Trophoblast cell (in vitro differentiated cells and primary cell): ENCODE measurements around the gene MYO1B.

Experiments used
- DNase-seq, 2 donors: peaks; one replicate each; pipeline ENCODE4 v3.0.0-alpha.2; 2016
- H2AFZ ChIP-seq: 2 replicates; pipeline ENCODE4 v1.6.1; 2013; ENCODE audit warnings: low read length, moderate library complexity, mild to moderate bottlenecking; ENCODE audit not compliant: insufficient read depth, poor library complexity
- H2AK5ac ChIP-seq: 2 replicates; pipeline ENCODE4 v1.6.1; 2013; ENCODE audit warnings: mild to moderate bottlenecking, low read length
- H2BK120ac ChIP-seq: 2 replicates; pipeline ENCODE4 v1.6.1; 2013; ENCODE audit warnings: low read length, mild to moderate bottlenecking, moderate library complexity; ENCODE audit not compliant: insufficient read depth, poor library complexity
- H2BK12ac ChIP-seq: 2 replicates; pipeline ENCODE4 v1.6.1; 2013; ENCODE audit warnings: mild to moderate bottlenecking, low read length, moderate library complexity
- H2BK5ac ChIP-seq: 2 replicates; pipeline ENCODE4 v1.6.1; 2013; ENCODE audit warnings: low read length, low read depth, moderate library complexity, mild to moderate bottlenecking; ENCODE audit not compliant: poor library complexity
- H3K14ac ChIP-seq: 2 replicates; pipeline ENCODE4 v1.6.1; 2013; ENCODE audit warnings: mild to moderate bottlenecking, low read length
- H3K18ac ChIP-seq: 2 replicates; pipeline ENCODE4 v1.6.1; 2013; ENCODE audit warnings: mild to moderate bottlenecking, low read length
- H3K23ac ChIP-seq: 2 replicates; pipeline ENCODE4 v1.6.1; 2013; ENCODE audit warnings: low read length
- H3K27ac ChIP-seq: 2 replicates; pipeline ENCODE4 v1.5.1; 2013; ENCODE audit warnings: low read depth, mild to moderate bottlenecking, inconsistent platforms, low read length, moderate library complexity
- H3K27me3 ChIP-seq: 2 replicates; pipeline ENCODE4 v1.6.1; 2013; ENCODE audit warnings: inconsistent platforms, mild to moderate bottlenecking, low read length, moderate library complexity; ENCODE audit not compliant: insufficient read depth
- H3K36me3 ChIP-seq, 2 experiments: 1 replicate in 1 of 2; 2 replicates in 1 of 2; pipeline ENCODE4 v1.6.1; 2013; ENCODE audit warnings: low read length in 2 of 2, mild to moderate bottlenecking in 2 of 2, moderate library complexity in 1 of 2; ENCODE audit not compliant: insufficient read depth in 2 of 2, control insufficient read depth in 1 of 2
- H3K4ac ChIP-seq: 2 replicates; pipeline ENCODE4 v1.6.1; 2013; ENCODE audit warnings: low read depth, mild to moderate bottlenecking, low read length, moderate library complexity
- H3K4me1 ChIP-seq, 2 experiments: 1 replicate in 1 of 2; 2 replicates in 1 of 2; pipeline ENCODE4 v1.6.1; 2013; ENCODE audit warnings: low read length in 2 of 2, mild to moderate bottlenecking in 2 of 2, moderate library complexity in 1 of 2; ENCODE audit not compliant: insufficient read depth in 2 of 2, control insufficient read depth in 1 of 2
- H3K4me2 ChIP-seq: 2 replicates; pipeline ENCODE4 v1.6.1; 2013; ENCODE audit warnings: inconsistent platforms, mild to moderate bottlenecking, low read length, moderate library complexity
- H3K4me3 ChIP-seq: 2 replicates; pipeline ENCODE4 v1.5.1; 2013; ENCODE audit warnings: mild to moderate bottlenecking, low read depth, low read length, inconsistent platforms
- H3K79me1 ChIP-seq: one replicate; pipeline ENCODE4 v1.6.1; 2013; ENCODE audit warnings: low read length
- H3K79me2 ChIP-seq: 2 replicates; pipeline ENCODE4 v1.6.1; 2013; ENCODE audit warnings: low read length, mild to moderate bottlenecking; ENCODE audit not compliant: control insufficient read depth, insufficient read depth, poor library complexity
- H3K9ac ChIP-seq: 2 replicates; pipeline ENCODE4 v1.6.1; 2013; ENCODE audit warnings: mild to moderate bottlenecking, low read length
- H3K9me3 ChIP-seq: 2 replicates; pipeline ENCODE4 v1.6.1; 2013; ENCODE audit warnings: low read depth, mild to moderate bottlenecking, control low read depth, inconsistent platforms, low read length; ENCODE audit not compliant: insufficient read depth
- H4K12ac ChIP-seq: 2 replicates; pipeline ENCODE4 v1.6.1; 2013; ENCODE audit warnings: low read depth, mild to moderate bottlenecking, low read length, moderate library complexity
- H4K8ac ChIP-seq: 2 replicates; pipeline ENCODE4 v1.6.1; 2013; ENCODE audit warnings: low read depth, mild to moderate bottlenecking, low read length, moderate library complexity
- H4K91ac ChIP-seq: one replicate; pipeline ENCODE4 v1.6.1; 2013; ENCODE audit warnings: low read depth, mild to moderate bottlenecking, low read length, moderate library complexity
- WGBS: extraction: QIAGEN DNeasy Blood & Tissue Kit; methylation state at CpG from one replicate; pipeline ENCODE4 v1.1.7; 2013; ENCODE audit warnings: missing lambda C conversion rate; ENCODE audit not compliant: insufficient read length, insufficient coverage; ENCODE audit errors: extremely low coverage; 5-methylcytosine and 5-hydroxymethylcytosine counted together

MYO1B gene

GRCh38 chr2:191249156-191249813 is 4.1 kb downstream of the MYO1B start:
- no peak overlapping the region for H3K4me3 ChIP-seq
- peak overlapping the region; percentile 11 for H3K4me2 ChIP-seq
- DNase-seq = no peak
- H3K9ac ChIP-seq = no peak overlapping the region
- peaks cover 27% of the 10 kb centered on the region for H3K79me1 ChIP-seq
- WGBS = no CpG with 5 or more reads among the region's 2 CpGs
- H3K27ac ChIP-seq = peak overlapping the region; percentile 22
- no peak overlapping the region for H2BK12ac ChIP-seq
- H2AFZ ChIP-seq = no peak overlapping the region
- no peak overlapping the region for H3K14ac ChIP-seq
- H3K4ac ChIP-seq = peak overlapping the region; percentile 11
- peaks cover 21 to 38% of the 10 kb centered on the region in 2 experiments for H3K4me1 ChIP-seq
- no peak overlapping the region for H4K12ac ChIP-seq
- no peak overlapping the region for H3K18ac ChIP-seq
- H3K23ac ChIP-seq = no peak overlapping the region
- H2BK120ac ChIP-seq = no peak overlapping the region
- no peaks in the 10 kb centered on the region for H3K9me3 ChIP-seq
- no peak overlapping the region for H2AK5ac ChIP-seq
- no peaks in the 10 kb centered on the region for H3K36me3 ChIP-seq
- no peak overlapping the region for H4K91ac ChIP-seq
- H3K27me3 ChIP-seq = no peaks in the 10 kb centered on the region
- H3K79me2 ChIP-seq = peaks cover 23% of the 10 kb centered on the region
- H4K8ac ChIP-seq = no peak overlapping the region
- no peak overlapping the region for H2BK5ac ChIP-seq

- no peak overlapping the region for H2BK120ac ChIP-seq
- no peak overlapping the region for H4K12ac ChIP-seq
- H3K79me2 ChIP-seq = peaks cover 26% of the 10 kb centered on the region
- H2BK5ac ChIP-seq = no peak overlapping the region
- peak overlapping the region; percentile 57 for H3K27ac ChIP-seq
- peak overlapping the region; percentile 30 for H3K4ac ChIP-seq
- H3K79me1 ChIP-seq = peaks cover 22% of the 10 kb centered on the region
- no peak overlapping the region for H3K14ac ChIP-seq
- no peak overlapping the region for H2AFZ ChIP-seq
- H3K36me3 ChIP-seq = no peaks in the 10 kb centered on the region
- no peak overlapping the region for H3K9ac ChIP-seq
- peaks cover 24 to 38% of the 10 kb centered on the region in 2 experiments for H3K4me1 ChIP-seq
- H4K91ac ChIP-seq = no peak overlapping the region
- no peak overlapping the region for H2AK5ac ChIP-seq
- no peak overlapping the region for H4K8ac ChIP-seq
- no peak overlapping the region for H3K23ac ChIP-seq
- no peaks in the 10 kb centered on the region for H3K9me3 ChIP-seq
- H3K27me3 ChIP-seq = no peaks in the 10 kb centered on the region
- H3K4me3 ChIP-seq = no peak overlapping the region
- no CpG with 5 or more reads among the region's 1 CpG for WGBS
- no peak overlapping the region for H2BK12ac ChIP-seq
- no peak overlapping the region for H3K18ac ChIP-seq
- no peak overlapping the region for H3K4me2 ChIP-seq
- DNase-seq = no peak
Measured at GRCh38 chr2:191250400-191250799, 5.2 kb downstream of the MYO1B start.

GRCh38 chr2:191250986-191251385 is 5.8 kb downstream of the MYO1B start:
- no peak overlapping the region for H2BK5ac ChIP-seq
- H3K9ac ChIP-seq = no peak overlapping the region
- peak overlapping the region; percentile 57 for H3K27ac ChIP-seq
- H2AK5ac ChIP-seq = no peak overlapping the region
- no peak overlapping the region for H3K18ac ChIP-seq
- no peak overlapping the region for H2AFZ ChIP-seq
- DNase-seq = peak in 1 of 2 donors; percentile 15
- H3K27me3 ChIP-seq = no peaks in the 10 kb centered on the region
- no peaks in the 10 kb centered on the region for H3K36me3 ChIP-seq
- no peak overlapping the region for H4K12ac ChIP-seq
- H3K4me3 ChIP-seq = no peak overlapping the region
- H4K8ac ChIP-seq = no peak overlapping the region
- no CpG with 5 or more reads among the region's 5 CpGs for WGBS
- H2BK12ac ChIP-seq = no peak overlapping the region
- no peak overlapping the region for H4K91ac ChIP-seq
- H3K4me1 ChIP-seq = peaks cover 29 to 43% of the 10 kb centered on the region in 2 experiments
- peaks cover 16% of the 10 kb centered on the region for H3K79me1 ChIP-seq
- H3K79me2 ChIP-seq = peaks cover 24% of the 10 kb centered on the region
- H3K14ac ChIP-seq = no peak overlapping the region
- H2BK120ac ChIP-seq = no peak overlapping the region
- no peaks in the 10 kb centered on the region for H3K9me3 ChIP-seq
- H3K4ac ChIP-seq = no peak overlapping the region
- H3K23ac ChIP-seq = no peak overlapping the region
- peak overlapping the region; percentile 39 for H3K4me2 ChIP-seq

- H3K23ac ChIP-seq = no peak overlapping the region
- H3K36me3 ChIP-seq = no peaks in the 10 kb centered on the region
- no peak overlapping the region for H2BK12ac ChIP-seq
- H3K4me2 ChIP-seq = no peak overlapping the region
- H3K79me1 ChIP-seq = peaks cover 4% of the 10 kb centered on the region
- no peak overlapping the region for H2BK120ac ChIP-seq
- no peak overlapping the region for H2AK5ac ChIP-seq
- no peak overlapping the region for H2AFZ ChIP-seq
- no peak for DNase-seq
- WGBS = no CpG with 5 or more reads among the region's 2 CpGs
- no peaks in the 10 kb centered on the region for H3K9me3 ChIP-seq
- H3K9ac ChIP-seq = no peak overlapping the region
- peaks cover 26 to 36% of the 10 kb centered on the region in 2 experiments for H3K4me1 ChIP-seq
- H4K8ac ChIP-seq = no peak overlapping the region
- no peak overlapping the region for H4K12ac ChIP-seq
- no peak overlapping the region for H3K4me3 ChIP-seq
- H3K27me3 ChIP-seq = no peaks in the 10 kb centered on the region
- H3K79me2 ChIP-seq = peaks cover 20% of the 10 kb centered on the region
- H2BK5ac ChIP-seq = no peak overlapping the region
- no peak overlapping the region for H4K91ac ChIP-seq
- H3K4ac ChIP-seq = no peak overlapping the region
- no peak overlapping the region for H3K27ac ChIP-seq
- H3K18ac ChIP-seq = no peak overlapping the region
- H3K14ac ChIP-seq = no peak overlapping the region
Measured at GRCh38 chr2:191252699-191253098, 7.5 kb downstream of the MYO1B start.
